NCI-H510A (cell line): ENCODE measurements around the gene HOMER2.
"Not testable (repeated sequence)": the region's sequence is repeated elsewhere in the genome, so short reads cannot be mapped to it uniquely, and the experiment has no call there.

Source experiments
- DNase-seq: peaks from one replicate; lab custom pipeline; 2025; lab: John Stamatoyannopoulos, UW

HOMER2 gene

DNA sequence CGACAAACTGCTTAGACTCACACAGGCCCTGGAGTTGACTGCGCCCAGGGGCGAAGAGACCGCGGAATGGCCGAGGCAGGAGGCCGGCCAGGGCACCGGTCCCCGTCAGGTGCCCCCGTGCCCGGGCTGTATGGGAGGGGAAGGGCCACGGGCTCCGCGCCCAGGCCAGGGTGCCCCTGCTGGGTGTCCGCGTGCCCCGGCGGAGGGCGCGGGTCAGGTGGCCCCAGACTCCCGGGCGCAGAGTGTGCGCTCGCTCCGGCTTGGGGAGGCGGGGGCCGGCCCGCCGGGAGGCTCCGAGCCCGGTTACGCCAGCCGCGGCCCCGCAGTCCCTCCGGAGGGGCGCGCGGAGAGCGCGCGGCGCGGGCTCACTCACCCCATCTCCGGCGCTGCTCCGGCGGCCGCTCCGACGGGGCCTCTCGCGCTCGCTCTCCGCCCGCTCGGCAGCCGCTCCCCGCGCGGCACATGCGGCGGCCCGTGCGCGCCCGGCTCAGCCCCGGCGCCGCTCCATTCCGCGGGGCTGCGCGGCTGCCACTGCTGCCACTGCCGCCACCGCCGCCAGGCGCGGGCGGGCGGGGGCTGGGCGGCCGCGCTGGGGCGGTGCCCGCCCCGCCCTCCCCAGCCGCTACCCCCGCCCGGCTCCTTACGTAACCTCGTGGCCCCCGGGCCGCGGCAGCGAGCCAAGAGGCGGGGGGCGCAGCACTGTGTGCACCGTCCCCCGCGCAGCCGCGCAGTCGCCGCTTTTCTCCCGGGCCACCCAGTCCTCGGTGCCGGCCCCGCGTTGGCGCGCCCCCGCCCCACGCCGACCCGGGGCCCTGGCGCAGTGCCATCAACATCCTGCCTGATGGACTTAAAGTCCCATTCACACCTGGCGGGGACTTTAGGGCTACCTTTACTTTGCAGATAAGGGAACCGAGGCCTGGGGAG is at the start of gene HOMER2:
HOMER2 (minus strand) TSS at position 563 of the 924 bp plus-strand sequence; CDS start at position 378, 185 bp downstream.
- no peak for DNase-seq

DNA sequence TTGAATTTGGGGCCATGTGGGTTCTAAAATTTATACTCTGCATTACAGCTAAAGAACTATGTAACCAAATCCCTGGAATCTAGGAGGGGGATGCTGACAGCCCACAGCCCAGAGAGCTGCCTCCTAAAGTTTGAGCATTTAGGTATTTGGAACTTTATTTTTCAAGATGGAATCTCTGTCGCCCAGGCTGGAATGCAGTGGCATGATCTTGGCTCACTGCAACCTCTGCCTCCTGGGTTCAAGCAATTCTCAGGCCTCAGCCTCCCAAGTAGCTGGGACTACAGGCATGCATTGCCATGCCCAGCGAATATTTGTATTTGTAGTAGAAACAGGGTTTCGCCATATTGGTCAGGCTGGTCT is 48.1 kb upstream of the HOMER2 start:
- DNase-seq, result not testable (repeated sequence)

DNA sequence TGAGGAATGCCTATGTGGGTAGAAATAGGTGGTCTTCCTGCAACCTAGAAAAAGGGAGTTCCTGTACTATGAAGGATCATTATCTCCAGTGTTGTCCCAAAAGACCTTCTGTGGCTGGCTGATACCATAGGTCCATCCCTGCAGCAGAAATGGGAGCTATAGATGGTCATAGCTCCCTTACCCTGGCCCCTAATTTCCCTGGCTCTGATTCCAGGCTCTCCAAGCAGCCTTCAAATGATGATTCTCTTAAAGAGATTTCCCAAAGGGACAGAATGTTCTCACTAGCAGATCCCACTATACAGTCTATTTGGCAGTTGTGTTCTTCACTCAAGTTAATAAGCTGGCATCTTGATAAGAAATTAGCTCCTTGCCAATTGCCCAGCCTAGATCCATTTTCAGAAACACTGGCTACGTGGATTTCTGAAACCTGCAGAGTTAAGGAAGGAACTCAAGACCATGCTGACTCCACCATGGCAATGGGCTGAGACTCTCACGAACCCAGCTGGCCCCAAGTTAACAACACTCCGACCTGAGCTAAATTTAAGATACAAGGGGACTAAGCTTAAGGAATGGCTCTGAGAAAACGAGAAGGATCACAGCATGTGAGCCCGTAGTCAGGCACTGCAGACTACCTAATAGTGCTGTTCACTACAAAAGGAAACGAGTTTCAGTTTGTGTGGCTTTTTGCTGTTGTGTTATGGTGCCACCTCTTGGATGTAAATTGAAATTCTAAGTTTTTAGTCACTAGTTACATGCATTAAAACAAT is 47.6 kb upstream of the HOMER2 start:
- no peak for DNase-seq

DNA sequence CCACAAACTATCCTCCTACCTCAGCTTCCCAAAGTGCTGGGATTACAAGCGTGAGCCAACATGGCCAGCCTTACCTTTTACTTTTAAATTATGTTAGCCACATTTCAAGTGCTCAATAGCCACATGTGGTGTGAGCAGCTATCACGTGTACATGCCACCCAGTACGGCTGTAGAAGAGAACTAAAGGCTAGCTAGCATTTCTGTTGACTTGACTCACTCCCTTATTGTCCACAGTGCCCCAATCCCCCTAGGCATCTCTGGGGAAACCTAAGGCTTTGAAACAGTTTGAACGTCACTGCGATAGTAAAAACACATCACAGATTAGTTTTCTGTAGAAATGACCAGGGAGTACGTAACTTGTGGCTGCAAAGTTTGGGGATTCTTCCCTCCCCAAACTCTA is 46.9 kb upstream of the HOMER2 start:
- no peak for DNase-seq

DNA sequence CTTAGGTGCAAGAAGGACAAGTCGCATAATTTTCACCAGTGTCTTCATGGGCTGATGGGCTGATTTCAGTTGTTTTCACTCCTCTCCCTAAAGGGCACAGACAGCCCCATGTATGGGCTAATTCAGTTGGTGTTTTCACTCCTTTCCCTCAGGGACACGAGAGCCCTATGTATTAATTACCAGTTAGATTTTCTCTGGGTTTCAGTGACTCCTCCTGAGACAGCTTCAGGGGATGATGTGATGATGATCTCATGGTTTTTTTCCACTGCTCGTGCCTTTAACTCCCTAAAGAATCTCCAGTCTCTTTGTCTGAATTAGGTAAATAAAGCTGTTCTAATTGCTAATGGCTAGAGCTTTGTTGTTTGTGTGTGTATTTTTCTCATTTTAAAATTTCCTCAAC is 43.4 kb upstream of the HOMER2 start:
- DNase-seq, result no peak

DNA sequence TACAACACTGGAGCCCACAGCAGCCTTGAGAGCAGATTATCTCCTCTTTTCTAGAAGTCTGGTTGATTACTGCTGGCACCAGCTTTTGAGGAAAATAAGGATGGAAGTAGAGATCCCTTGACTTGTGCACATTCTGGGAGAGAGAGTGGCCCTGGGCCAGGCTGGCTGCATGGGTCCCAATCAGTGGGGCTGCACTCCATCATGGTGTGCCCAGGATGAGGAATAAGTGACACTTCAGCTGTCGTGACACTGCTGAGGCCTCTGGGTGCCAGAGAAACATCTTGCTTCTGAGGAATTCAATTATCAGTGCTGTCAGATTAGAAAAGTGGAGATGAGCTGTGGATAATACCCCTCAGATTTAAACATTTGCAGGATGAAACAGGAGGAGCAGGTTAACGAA is 42.6 kb upstream of the HOMER2 start:
- no peak for DNase-seq

DNA sequence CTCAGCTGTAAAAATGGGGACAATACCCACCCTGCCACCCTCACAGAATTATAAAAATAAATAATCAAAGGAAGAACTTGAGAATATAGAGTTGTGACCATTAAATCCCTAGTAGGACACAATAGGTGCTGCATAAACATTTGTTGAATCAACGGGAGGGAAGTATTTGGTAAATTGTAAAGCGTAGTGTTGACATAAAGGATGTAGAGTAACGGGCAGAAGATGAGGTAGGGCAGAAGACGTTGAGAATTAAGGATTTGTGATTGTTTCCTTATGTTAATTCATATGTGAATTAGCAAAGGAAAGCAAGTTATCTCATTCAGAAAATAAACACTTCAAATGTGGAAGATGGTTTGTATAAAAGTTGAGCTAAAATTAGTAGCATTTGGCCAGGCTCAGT is 40.6 kb upstream of the HOMER2 start:
- DNase-seq, result no peak

DNA sequence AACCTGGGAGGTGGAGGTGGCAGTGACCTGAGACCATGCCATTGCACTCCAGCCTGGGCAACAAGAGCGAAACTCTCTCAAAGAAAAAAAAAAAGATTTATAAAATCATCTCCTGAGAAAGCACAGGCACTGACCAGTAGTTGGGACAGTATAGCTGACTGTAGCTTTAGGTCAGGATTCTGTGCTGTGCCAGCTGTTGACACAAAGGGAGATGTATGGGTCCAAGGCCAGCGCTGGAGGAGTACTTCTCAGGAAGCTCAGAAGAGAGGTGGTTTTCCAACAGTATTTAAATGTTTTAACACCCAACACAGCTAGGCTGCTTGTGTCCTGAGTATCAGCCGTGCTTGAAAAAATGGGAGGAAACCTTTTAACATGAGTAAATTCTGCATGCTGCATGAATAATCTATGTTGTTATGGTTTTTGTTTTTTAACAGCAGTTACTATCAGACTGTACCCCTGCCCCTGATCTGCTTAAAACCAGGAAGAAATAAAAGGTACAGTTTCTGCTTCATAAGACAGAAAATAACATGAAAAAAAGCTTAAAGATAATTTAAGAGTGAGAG is 40.0 kb upstream of the HOMER2 start:
- DNase-seq, result no peak

DNA sequence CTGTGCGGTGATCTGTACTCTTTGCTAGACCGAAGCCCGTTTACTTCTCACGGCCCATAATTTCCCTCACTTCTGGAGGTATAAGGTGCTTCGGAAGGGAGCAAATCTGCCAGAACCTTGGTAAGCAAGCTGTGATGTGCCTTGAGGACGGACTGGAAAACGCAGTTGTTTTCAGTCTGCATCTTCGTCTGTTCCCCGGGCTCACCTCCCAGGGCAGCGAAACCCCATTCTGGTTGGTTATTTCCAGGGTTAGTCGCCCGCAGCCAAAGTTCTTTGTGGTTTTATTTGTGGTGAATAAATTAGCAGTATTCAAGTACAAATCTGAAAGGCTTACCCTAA is 33.9 kb upstream of the HOMER2 start:
- no peak for DNase-seq

DNA sequence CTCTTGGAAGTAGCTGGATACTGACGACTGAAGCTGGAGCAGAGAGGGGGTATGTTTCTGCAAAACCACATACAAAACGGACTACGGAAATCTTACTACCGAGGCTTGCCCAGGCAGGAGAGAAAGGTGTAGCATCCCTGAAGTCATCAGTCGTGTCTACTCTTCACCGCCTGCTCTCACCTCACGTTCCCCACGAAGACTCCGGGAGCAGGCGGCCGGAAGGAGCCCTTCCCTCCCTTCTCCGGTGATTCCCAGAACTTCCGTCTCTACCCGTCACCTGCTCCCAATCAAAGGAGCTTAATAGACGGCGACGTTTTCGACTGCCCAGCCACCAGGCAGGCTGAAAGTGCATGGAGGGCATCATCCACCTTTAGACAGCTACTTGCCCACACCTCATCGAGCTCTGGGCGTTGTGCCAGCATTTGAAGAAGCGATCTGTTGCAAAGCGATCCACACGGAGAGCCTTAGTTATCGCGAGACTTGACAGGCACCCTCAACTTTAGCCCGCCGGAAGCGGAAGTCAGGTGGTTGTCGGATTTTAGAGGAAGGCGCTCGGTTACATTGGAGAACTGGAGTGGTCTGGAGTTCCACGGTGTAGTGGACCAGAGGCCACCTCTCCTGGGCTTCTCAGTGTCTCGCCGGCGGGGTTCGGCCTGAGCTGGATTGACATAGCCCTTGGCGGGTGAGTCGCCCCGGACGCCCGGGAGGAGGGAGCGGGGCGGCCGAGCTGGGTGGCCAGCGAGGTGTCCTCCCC is 33.3 kb upstream of the HOMER2 start, which contains the start of gene RAMAC:
RAMAC (plus strand) TSS at position 523 of the 754 bp plus-strand sequence. CDS start 2,809 bp downstream, outside the sequence.
- peak; percentile 84 for DNase-seq

DNA sequence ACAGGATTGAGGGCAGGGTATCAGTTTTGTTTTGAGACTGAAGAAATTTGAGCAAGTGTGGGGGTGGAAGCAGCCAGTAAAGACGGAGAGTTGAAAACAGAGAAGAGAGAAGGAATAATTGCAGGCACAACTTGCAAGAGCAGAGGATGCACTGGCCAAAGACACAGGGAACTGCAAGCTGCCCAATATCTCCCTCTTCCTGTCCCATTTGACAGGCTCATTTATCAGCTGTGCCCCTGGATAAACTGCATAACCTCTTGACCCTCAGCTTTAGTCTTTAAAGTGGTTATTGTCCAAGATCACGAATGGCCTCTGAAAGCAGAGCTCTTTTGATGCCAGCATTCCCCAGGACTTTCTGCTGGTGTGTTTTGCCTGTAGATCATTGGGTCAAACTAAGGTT is 28.5 kb upstream of the HOMER2 start:
- DNase-seq, result no peak

DNA sequence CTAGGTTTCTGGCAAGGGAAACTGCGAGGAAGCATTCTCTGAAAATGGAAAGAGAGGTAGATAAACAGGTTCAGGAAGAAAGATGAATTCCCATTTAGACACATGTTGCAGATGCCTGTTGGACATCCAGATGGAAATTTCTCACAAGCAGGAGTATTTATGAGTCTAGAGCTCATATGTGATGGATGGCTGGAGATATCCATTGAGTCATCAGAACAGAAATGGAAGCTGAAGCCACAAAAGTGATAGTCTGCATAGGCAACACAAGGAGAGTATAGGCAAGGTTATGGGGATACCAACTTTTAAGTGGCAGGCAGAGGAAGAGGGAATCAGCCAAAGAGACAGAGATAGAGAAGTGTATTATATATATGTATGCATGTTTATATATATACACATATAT is 27.2 kb upstream of the HOMER2 start:
- no peak for DNase-seq

DNA sequence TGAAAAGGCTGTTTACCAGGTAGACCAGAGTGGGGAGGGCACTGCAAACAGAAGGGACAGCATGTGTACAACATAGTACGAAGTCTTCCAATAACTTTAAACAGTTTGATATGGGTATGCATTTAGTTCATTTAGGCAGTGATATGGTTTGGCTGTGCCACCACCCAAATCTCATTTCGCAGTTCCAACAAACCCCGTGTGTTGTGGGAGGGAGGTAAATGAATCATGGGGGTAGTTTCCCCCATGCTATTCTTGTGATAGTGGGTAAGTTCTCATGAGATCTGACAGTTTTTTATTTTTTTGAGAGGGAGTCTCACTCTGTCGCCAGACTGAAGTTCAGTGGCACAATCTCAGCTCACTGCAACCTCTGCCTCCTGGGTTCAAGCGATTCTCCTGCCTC is 25.9 kb upstream of the HOMER2 start:
- DNase-seq, result no peak

DNA sequence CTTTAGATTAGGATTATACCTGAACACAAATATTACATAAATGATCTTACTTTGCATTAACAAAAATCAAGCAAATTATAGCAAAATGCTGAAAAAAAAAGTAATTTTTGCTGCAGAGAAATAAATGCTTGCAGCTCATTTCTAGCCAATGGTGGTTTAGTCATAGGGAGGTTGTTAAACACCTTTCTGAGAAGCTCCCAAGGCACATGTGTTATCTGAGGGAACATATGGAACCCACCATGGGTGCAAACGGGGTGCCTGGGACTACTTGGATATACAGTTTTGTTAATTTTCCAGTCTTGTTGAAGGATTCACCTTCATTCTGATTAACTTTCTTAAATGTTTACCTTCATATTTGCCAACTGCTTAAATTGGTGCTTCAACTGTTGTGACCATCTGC is 24.6 kb upstream of the HOMER2 start:
- no peak for DNase-seq

DNA sequence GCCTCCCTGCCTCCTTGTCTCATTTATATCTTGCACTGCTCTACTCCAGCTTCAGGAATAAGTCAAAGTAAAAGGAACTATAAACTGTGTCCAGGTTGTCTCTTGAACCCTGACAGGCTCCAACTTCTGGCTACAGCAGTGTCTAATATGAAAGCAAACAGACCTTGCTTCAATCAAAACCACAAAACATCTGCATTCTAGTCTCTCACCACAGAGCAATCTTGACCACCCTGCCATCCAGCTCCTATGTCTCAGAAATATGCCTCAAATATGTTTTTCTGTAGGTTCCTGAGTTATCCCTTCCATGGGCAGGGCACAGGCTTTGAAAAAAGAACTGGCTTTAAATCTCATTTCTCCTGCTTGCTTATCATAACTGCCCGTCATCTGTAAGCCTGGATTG is 20.5 kb upstream of the HOMER2 start:
- DNase-seq, result no peak

DNA sequence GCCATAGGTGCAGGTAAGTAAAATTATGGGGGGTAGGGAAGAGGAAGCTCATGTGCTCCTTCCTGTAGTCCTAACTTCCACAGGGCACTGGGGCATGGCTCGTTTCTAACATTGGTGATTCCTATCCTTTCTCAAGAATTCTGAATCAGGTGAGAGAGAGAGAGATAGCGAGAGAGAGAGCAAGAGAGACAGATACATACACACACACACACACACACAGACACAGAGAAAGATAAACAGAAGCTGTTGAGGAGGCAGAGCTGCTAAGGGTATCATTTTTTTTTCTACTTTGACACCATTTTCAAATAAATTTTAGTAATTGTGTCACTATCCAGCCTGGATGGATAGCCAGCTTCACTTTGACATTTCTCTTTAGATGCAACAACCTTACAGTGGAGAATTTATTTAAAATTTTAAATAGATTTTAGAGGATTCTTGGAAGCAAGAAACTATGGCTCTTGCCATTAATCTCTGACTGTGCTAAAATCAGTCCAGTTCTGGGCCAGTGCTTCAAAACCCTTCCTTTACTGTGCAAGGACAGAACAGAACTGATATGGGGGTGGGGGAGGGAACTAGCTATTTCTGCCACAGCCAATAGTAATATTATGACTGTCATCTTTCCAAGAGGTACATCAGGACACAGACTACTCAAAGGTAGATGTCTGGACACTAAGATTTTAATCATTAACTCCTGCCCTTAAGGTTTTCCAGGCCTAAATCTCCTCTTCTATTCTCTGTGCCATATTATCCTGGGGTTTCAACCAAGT is 18.9 kb upstream of the HOMER2 start:
- no peak for DNase-seq

DNA sequence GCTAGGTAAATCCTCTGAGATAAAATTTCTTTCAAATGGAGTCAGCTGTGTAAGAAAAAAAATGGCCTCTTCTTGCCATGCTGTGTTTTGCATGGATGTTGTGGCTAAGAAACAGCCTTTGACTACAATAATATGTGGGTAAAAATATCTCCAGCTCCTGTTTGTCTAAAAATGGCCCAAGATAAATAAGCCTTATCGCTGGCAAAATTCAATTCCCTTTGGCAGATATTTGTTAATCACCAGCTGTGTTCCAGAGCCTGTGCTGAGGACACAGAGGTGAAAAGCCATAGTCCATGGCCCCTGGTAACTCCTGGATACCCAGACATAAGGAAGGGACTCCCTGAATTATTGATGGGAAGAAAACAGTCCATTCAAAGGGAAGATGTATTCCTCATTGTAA is 18.2 kb upstream of the HOMER2 start:
- DNase-seq, result no peak

DNA sequence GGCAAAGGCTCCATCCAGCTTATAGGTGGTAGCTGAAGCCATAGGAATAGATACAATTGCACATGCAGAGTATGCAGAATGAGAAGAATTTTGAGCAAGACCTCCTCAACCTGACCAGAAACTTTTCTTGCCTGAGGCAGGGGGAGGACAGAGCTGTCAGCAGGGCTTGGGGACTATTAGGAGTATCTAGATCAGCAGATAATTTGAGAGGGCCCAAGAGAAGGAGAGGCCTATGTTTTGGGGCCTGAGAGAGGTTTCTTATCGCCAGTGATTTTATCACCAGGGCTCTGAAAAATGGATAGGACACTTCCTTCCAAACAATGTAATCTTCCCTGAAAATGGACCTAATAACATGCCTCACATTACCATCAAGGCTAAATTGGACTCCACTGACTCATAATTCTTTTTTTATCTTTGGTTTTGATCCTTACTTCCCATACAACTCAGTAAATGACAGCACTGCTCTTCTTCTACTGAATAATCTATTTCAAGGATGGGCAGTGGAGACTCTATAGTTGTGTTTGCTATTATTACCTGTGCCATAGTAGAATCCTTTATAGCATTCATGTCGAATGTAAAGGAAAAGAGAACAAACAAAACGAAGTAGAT is 17.7 kb upstream of the HOMER2 start:
- no peak for DNase-seq

DNA sequence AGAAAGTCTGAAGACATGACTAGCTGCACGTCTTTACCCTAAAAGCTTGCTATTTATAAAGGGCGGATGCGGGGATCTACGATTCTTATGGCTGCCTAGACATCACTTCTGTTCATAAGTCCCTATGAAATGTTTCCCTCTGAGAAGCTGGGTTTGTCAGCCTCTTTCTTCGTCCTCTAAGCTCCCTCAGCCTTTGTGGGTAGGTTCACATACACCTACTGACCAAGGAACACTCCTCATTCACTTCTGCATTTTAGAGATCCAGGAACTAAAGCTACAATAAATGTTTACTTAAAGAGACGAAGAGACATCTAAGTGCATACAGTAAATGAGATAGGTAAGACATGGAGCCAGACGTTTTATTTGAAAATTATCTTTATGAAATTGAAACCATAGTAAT is 16.8 kb upstream of the HOMER2 start:
- DNase-seq, result no peak

DNA sequence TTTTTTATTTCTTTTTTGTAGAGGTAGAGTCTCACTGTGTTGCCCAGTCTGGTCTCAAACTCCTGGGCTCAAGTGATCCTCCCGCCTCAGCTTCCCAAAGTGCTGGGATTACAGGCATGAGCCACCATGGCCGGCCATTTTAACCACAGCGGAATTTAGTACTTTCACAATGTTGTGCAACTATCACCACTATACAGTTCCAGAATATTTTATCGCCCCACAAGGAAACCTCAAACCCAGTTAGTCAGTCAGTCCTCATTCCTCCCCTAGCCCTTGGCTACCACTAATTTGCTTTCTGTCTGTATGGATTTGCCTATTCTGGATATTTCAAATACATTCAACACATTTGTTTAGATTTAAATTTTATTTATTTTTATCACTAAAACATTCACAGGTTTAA is 15.5 kb upstream of the HOMER2 start:
- no peak for DNase-seq

DNA sequence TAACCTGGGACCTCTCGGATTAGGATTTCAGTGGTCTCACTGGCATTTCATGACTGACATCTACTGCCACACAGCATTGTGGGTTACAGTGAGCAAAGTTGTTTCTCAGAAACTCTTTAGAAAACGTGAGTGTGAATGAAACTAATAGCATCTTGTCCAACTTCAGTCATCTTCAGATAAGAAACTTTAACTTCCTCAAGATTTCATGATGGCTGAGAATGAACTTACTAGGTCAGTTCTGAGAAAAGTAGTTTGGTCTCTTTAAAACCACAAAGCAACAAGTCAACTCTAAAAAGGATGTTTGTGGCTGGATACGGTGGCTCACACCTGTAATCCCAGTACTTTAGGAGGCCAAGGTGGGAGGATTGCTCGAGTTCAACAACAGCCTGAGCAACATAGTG is 14.2 kb upstream of the HOMER2 start:
- no peak for DNase-seq
